H1 (cell line): ENCODE measurements around the gene KPNA1. TPM values are rescaled to one million over a fixed set of nuclear protein-coding genes. Genes with fewer than 3 reads are reported as not detected.

Source experiments
- CTCF ChIA-PET: fragments of 300-600 bp; sonication (Branson Sonifier 250); formaldehyde crosslinking; loops from one replicate; lab custom pipeline; 2021; ENCODE audit not compliant: partially characterized antibody; lab: Charles Lee
- POLR2A ChIA-PET: fragments of 300-600 bp; sonication (Branson Sonifier 250); formaldehyde crosslinking; loops from one replicate; lab custom pipeline; 2021; ENCODE audit warnings: inconsistent platforms; ENCODE audit not compliant: partially characterized antibody; lab: Charles Lee
- DNase-seq, 2 experiments: peaks; one replicate each; pipeline versions ENCODE4 v3.0.0 to v3.0.0-alpha.2; 2010 to 2022; ENCODE audit warnings: low spot score in 2 of 2, low read depth in 1 of 2, mixed read lengths in 1 of 2
- FAIRE-seq: peaks from 2 replicates; lab custom pipeline; 2011; peaks lifted over from hg19 to GRCh38; lab: Jason Lieb, UNC
- H2AFZ ChIP-seq: 2 replicates; pipeline ENCODE4 v1.8.1; 2012; ENCODE audit warnings: low read length, inconsistent platforms
- H2AK5ac ChIP-seq: 2 replicates; pipeline ENCODE4 v1.6.1; 2013; ENCODE audit warnings: low read depth, low read length
- H2BK120ac ChIP-seq: replicated peaks from 2 replicates; pipeline ENCODE3; 2013; ENCODE audit warnings: low read depth, low read length, inconsistent platforms
- H2BK12ac ChIP-seq: 2 replicates; pipeline ENCODE4 v1.6.1; 2013; ENCODE audit warnings: low read depth, low read length
- H2BK15ac ChIP-seq: 2 replicates; pipeline ENCODE4 v1.6.1; 2013; ENCODE audit warnings: low read length
- H2BK20ac ChIP-seq: 2 replicates; pipeline ENCODE4 v1.6.1; 2013; ENCODE audit warnings: low read length
- H2BK5ac ChIP-seq: 2 replicates; pipeline ENCODE4 v1.6.1; 2013; ENCODE audit warnings: low read depth, low read length
- H3K14ac ChIP-seq: 2 replicates; pipeline ENCODE4 v1.6.1; 2013; ENCODE audit warnings: inconsistent platforms; ENCODE audit not compliant: insufficient read length
- H3K18ac ChIP-seq: 2 replicates; pipeline ENCODE4 v1.6.1; 2013; ENCODE audit warnings: low read length; ENCODE audit errors: extremely low read depth
- H3K23ac ChIP-seq: 2 replicates; pipeline ENCODE4 v1.6.1; 2013; ENCODE audit warnings: inconsistent platforms; ENCODE audit not compliant: insufficient read length
- H3K23me2 ChIP-seq: 2 replicates; pipeline ENCODE4 v1.6.1; 2013; ENCODE audit warnings: low read depth, low read length
- H3K27ac ChIP-seq: 2 replicates; pipeline ENCODE4 v1.6.1; 2011; ENCODE audit warnings: low read depth, low read length, inconsistent platforms
- H3K27me3 ChIP-seq, 4 experiments: replicated peaks in 1 of 4; 1 replicate in 1 of 4; 2 replicates in 3 of 4; pipeline versions ENCODE4 v1.6.1 to v1.8.1; 2011 to 2013; ENCODE audit warnings: low read length in 3 of 4, mild to moderate bottlenecking in 3 of 4, inconsistent platforms in 2 of 4, mixed read lengths in 2 of 4, moderate library complexity in 1 of 4; ENCODE audit not compliant: control insufficient read depth in 3 of 4, insufficient read depth in 3 of 4; ENCODE audit errors: extremely low read depth in 1 of 4
- H3K36me3 ChIP-seq, 4 experiments: 2 replicates each; pipeline versions ENCODE4 v1.6.1 to v1.8.1; 2011 to 2013; ENCODE audit warnings: mild to moderate bottlenecking in 4 of 4, low read length in 3 of 4, moderate library complexity in 2 of 4, control low read depth in 1 of 4, inconsistent platforms in 1 of 4; ENCODE audit not compliant: insufficient read depth in 4 of 4, control insufficient read depth in 2 of 4
- H3K4ac ChIP-seq: replicated peaks from 2 replicates; pipeline ENCODE3; 2013; ENCODE audit warnings: low read length, low read depth, mixed read lengths, inconsistent platforms; ENCODE audit not compliant: insufficient read length
- H3K4me1 ChIP-seq, 4 experiments: replicated peaks in 1 of 4; 1 replicate in 1 of 4; 2 replicates in 3 of 4; pipeline versions ENCODE4 v1.6.1 to v1.8.1; 2011 to 2013; ENCODE audit warnings: low read length in 3 of 4, inconsistent platforms in 2 of 4, mixed read lengths in 1 of 4; ENCODE audit not compliant: insufficient read depth in 4 of 4, control insufficient read depth in 3 of 4
- H3K4me2 ChIP-seq, 2 experiments: 2 replicates each; pipeline versions ENCODE4 v1.6.1 to v1.8.1; 2011 to 2013; ENCODE audit warnings: low read depth in 2 of 2, low read length in 2 of 2, control low read depth in 1 of 2, inconsistent platforms in 1 of 2, mild to moderate bottlenecking in 1 of 2; ENCODE audit not compliant: insufficient read depth in 1 of 2
- H3K4me3 ChIP-seq, 4 experiments: fragments of 200-600, 300-600 bp in 1 of 4; sonication (generic), shearing (Covaris generic), sonication (Bioruptor Twin) in 1 of 4; 2 replicates each; pipeline versions ENCODE4 v1.5.1 to v1.8.1; 2011 to 2016; ENCODE audit warnings: low read length in 4 of 4, low read depth in 3 of 4, control low read depth in 2 of 4, inconsistent platforms in 2 of 4, mild to moderate bottlenecking in 2 of 4, mixed read lengths in 1 of 4, moderate library complexity in 1 of 4; ENCODE audit not compliant: insufficient read depth in 2 of 4; ENCODE audit errors: extremely low read depth in 1 of 4
- H3K56ac ChIP-seq: replicated peaks from 2 replicates; pipeline ENCODE3; 2013; ENCODE audit warnings: low read depth, mild to moderate bottlenecking, mixed read lengths, low read length, inconsistent platforms; ENCODE audit not compliant: insufficient read length
- H3K79me1 ChIP-seq: 2 replicates; pipeline ENCODE4 v1.6.1; 2013; ENCODE audit warnings: low read depth, low read length, control low read depth
- H3K79me2 ChIP-seq, 2 experiments: 2 replicates each; pipeline versions ENCODE4 v1.6.1 to v1.8.1; 2012 to 2013; ENCODE audit warnings: low read length in 2 of 2, mild to moderate bottlenecking in 2 of 2, inconsistent platforms in 1 of 2; ENCODE audit not compliant: insufficient read depth in 2 of 2, control insufficient read depth in 1 of 2
- H3K9ac ChIP-seq, 4 experiments: replicated peaks in 1 of 4; 1 replicate in 1 of 4; 2 replicates in 3 of 4; pipeline versions ENCODE4 v1.6.1 to v1.8.1; 2011 to 2013; ENCODE audit warnings: low read depth in 3 of 4, low read length in 3 of 4, control low read depth in 2 of 4, mild to moderate bottlenecking in 2 of 4, moderate library complexity in 2 of 4, inconsistent platforms in 1 of 4; ENCODE audit errors: extremely low read depth in 1 of 4
- H3K9me3 ChIP-seq, 2 experiments: 2 replicates each; pipeline versions ENCODE4 v1.6.1 to v1.8.1; 2012 to 2013; ENCODE audit warnings: mild to moderate bottlenecking in 2 of 2, moderate library complexity in 2 of 2, control low read depth in 1 of 2, inconsistent platforms in 1 of 2, low read depth in 1 of 2, low read length in 1 of 2, mixed read lengths in 1 of 2; ENCODE audit not compliant: insufficient read depth in 2 of 2
- H4K20me1 ChIP-seq, 2 experiments: replicated peaks in 1 of 2; 2 replicates each; pipeline versions ENCODE3 to v1.8.1; 2011 to 2013; ENCODE audit warnings: inconsistent platforms in 2 of 2, low read length in 2 of 2, mild to moderate bottlenecking in 1 of 2; ENCODE audit not compliant: insufficient read depth in 2 of 2, control insufficient read depth in 1 of 2
- H4K5ac ChIP-seq: 2 replicates; pipeline ENCODE4 v1.6.1; 2013; ENCODE audit warnings: low read length, low read depth, mixed read lengths, inconsistent platforms; ENCODE audit not compliant: insufficient read length
- H4K8ac ChIP-seq: 2 replicates; pipeline ENCODE4 v1.8.0; 2013; ENCODE audit warnings: mild to moderate bottlenecking, moderate library complexity, low read length, inconsistent platforms; ENCODE audit not compliant: insufficient read depth; ENCODE audit errors: extremely low read depth
- H4K91ac ChIP-seq: replicated peaks from 2 replicates; pipeline ENCODE3; 2013; ENCODE audit warnings: low read length, mixed read lengths, inconsistent platforms; ENCODE audit not compliant: insufficient read length
- ATF2 ChIP-seq: IDR thresholded peaks from 2 replicates; pipeline ENCODE4 v1.6.1; 2012; ENCODE audit warnings: low read length, inconsistent platforms
- BACH1 ChIP-seq: IDR thresholded peaks from 2 replicates; pipeline ENCODE4 v1.6.1; 2012; ENCODE audit warnings: low read length, improper control_type of control experiment
- CEBPB ChIP-seq: IDR thresholded peaks from 2 replicates; pipeline ENCODE4 v1.6.1; 2012; ENCODE audit warnings: low read depth, low read length
- CHD1 ChIP-seq: IDR thresholded peaks from 2 replicates; pipeline ENCODE4 v1.6.1; 2012; ENCODE audit warnings: low read depth, low read length, improper control_type of control experiment
- FOSL1 ChIP-seq: IDR thresholded peaks from 2 replicates; pipeline ENCODE4 v1.6.1; 2011; ENCODE audit warnings: mild to moderate bottlenecking, low read depth, low read length, moderate library complexity; ENCODE audit not compliant: insufficient read depth
- POLR2A ChIP-seq, 2 experiments: IDR thresholded peaks; 1 replicate in 1 of 2; 2 replicates in 1 of 2; pipeline ENCODE4 v1.6.1; 2011; ENCODE audit warnings: low read depth in 2 of 2, low read length in 2 of 2, mild to moderate bottlenecking in 2 of 2; ENCODE audit errors: control extremely low read depth in 1 of 2
- RAD21 ChIP-seq, 2 experiments: IDR thresholded peaks in 1 of 2; conservative IDR thresholded peaks in 1 of 2; 2 replicates each; pipeline ENCODE4 v1.6.1; 2011; ENCODE audit warnings: low read depth in 2 of 2, low read length in 2 of 2, improper control_type of control experiment in 1 of 2, inconsistent platforms in 1 of 2, mild to moderate bottlenecking in 1 of 2, moderate library complexity in 1 of 2
- RFX5 ChIP-seq: IDR thresholded peaks from 2 replicates; pipeline ENCODE4 v1.6.1; 2011; ENCODE audit warnings: low read depth, low read length, improper control_type of control experiment, borderline replicate concordance
- TEAD4 ChIP-seq: IDR thresholded peaks from 2 replicates; pipeline ENCODE4 v1.6.1; 2012; ENCODE audit warnings: low read depth, low read length, inconsistent platforms, mixed read lengths
- USF2 ChIP-seq: IDR thresholded peaks from 2 replicates; pipeline ENCODE4 v1.6.1; 2011; ENCODE audit warnings: low read length, improper control_type of control experiment
- WGBS, 2 experiments: shearing (Covaris generic) in 1 of 2; methylation state at CpG; one replicate each; pipeline versions ENCODE4 v1.1.6 to v1.1.7; 2013 to 2015; ENCODE audit warnings: low lambda C conversion rate in 2 of 2, mixed read lengths in 2 of 2, inconsistent platforms in 1 of 2, low coverage in 1 of 2, missing lambda C conversion rate in 1 of 2; ENCODE audit not compliant: insufficient replicate concordance in 2 of 2, insufficient coverage in 1 of 2, insufficient read length in 1 of 2; ENCODE audit errors: extremely low coverage in 1 of 2, missing lambda C conversion rate in 1 of 2; 5-methylcytosine and 5-hydroxymethylcytosine counted together
- polyA plus RNA-seq, 7 experiments: library from polyadenylated mRNA; depleted of rRNA in 3 of 7; stranded (reverse) in 5 of 7; unstranded in 2 of 7; fragments of >200 nt in 5 of 7; fragments of 200-250 nt in 2 of 7; gene quantifications; 1 replicate in 5 of 7; 2 replicates in 1 of 7; 4 replicates in 1 of 7; pipeline versions ENCODE4 v1.2.1 to v1.2.3, GENCODE V29; 2011 to 2013; ENCODE audit warnings: missing spikeins in 2 of 7, mixed read lengths in 2 of 7
- total RNA-seq: library from RNA; stranded (reverse); fragmentation: NEBNext Ultra II Directional; extraction: Animal tissue kit (Norgen Biotek cat#: 25700); gene quantifications from 2 replicates; pipeline ENCODE4 v1.2.1, GENCODE V29; 2021

KPNA1 gene
- total and polyA plus RNA-seq, 2 of the 8 experiments (the other 6 are each of a cell fraction or from before 2014, with no cell fraction given) = 14.8 to 63.0 TPM

- Histone ChIP-seq H4K8ac (no peak overlapping the region), H3K36me3 (no peaks in the 10 kb centered on the region; a peak in 3 of 8 replicates), H3K79me2 (peaks cover 0 to 15% of the 10 kb centered on the region in 2 experiments; a peak in 2 of 4 replicates), H2AK5ac (no peak overlapping the region), H2BK20ac (no peak overlapping the region), H3K4me2 (no peak overlapping the region), H3K4me1 (no peaks in the 10 kb centered on the region), H2BK15ac (no peak overlapping the region), H3K27ac (no peak overlapping the region), H3K4ac (no peak overlapping the region), H3K9me3 (no peaks in the 10 kb centered on the region), H3K14ac (no peak overlapping the region), H4K91ac (no peak overlapping the region), H3K18ac (no peak overlapping the region), H3K9ac (no peak overlapping the region), H3K23me2 (no peaks in the 10 kb centered on the region), H4K5ac (no peak overlapping the region), H3K56ac (no peak overlapping the region), H2BK120ac (no peak overlapping the region), H2AFZ (no peak overlapping the region), H4K20me1 (peaks cover 0 to 2% of the 10 kb centered on the region in 2 experiments), H3K23ac (no peak overlapping the region), H2BK12ac (no peak overlapping the region), H3K27me3 (no peaks in the 10 kb centered on the region), H3K4me3 (no peak overlapping the region), H3K79me1 (peaks cover 2% of the 10 kb centered on the region; the same call in 1 of the 2 replicates), H2BK5ac (no peak overlapping the region)
- POLR2A ChIA-PET = interaction anchor here (2.7 kb wide), 1 partner anchor 9 kb away, joined by 16 read pairs; the partner anchor contains the start of genes FAM162A and MIX23
- 59% methylated on average over 2 of the region's 2 CpGs; no CpG with 5 or more reads in 1 of the 2 experiments for WGBS, 2 experiments
- DNase-seq (no peak), FAIRE-seq (no peak)
- CTCF ChIA-PET = interaction anchor here (1.1 to 6.0 kb wide), 11 partner anchors 10 to 320 kb away, joined by 3 to 44 read pairs (median 7); partner anchors contain the start of genes PARP14 and WDR5B
- TF ChIP-seq ATF2 = no peak
- no peak for TF ChIP-seq RAD21 (IDR thresholded peaks at IDR 0.05 in 1 of 2, conservative IDR thresholded peaks at IDR 0.05 in 1 of 2; ENCODE audit: low read depth in 2 of 2, low read length in 2 of 2)
- TF ChIP-seq TEAD4 = no peak
- TF ChIP-seq POLR2A (IDR thresholded peaks at IDR 0.05; ENCODE audit: control extremely low read depth in 1 of 2, low read depth in 2 of 2, low read length in 2 of 2) = no peak
- TF ChIP-seq USF2 = no peak
- no peak for TF ChIP-seq FOSL1
- no peak for TF ChIP-seq CEBPB
- no peak for TF ChIP-seq CHD1
- TF ChIP-seq BACH1 = no peak
- no peak for TF ChIP-seq RFX5
Observed at GRCh38 chr3:122391681-122392446, 122.9 kb downstream of the KPNA1 start.
